B cell (primary cell): ENCODE results near the gene NPHS1. TPM values are rescaled to one million over a fixed set of nuclear protein-coding genes. Genes with fewer than 3 reads are reported as not detected.

Source experiments
- ATAC-seq: fragments of 200-7000 bp; cut with Tn5 transposase; one replicate; pipeline ENCODE4 v1.10.0; 2021; ENCODE audit warnings: low read depth, mild to moderate bottlenecking, moderate number of reproducible peaks, moderate library complexity
- CTCF ChIA-PET: fragments of 350-600 bp; sonication (Branson Sonifier 250); formaldehyde crosslinking; loops from one replicate; lab custom pipeline; 2021; ENCODE audit warnings: antibody characterized with exemption, inconsistent platforms; lab: Charles Lee
- POLR2A ChIA-PET: fragments of 350-600 bp; sonication (Branson Sonifier 250); formaldehyde crosslinking; loops from one replicate; lab custom pipeline; 2021; ENCODE audit warnings: antibody characterized with exemption; lab: Charles Lee
- DNase-seq: peaks from one replicate; pipeline ENCODE4 v3.0.0; 2013
- H2AFZ ChIP-seq: 2 replicates; pipeline ENCODE4 v1.6.1; 2012; ENCODE audit warnings: mild to moderate bottlenecking, low read depth, low read length; ENCODE audit not compliant: insufficient read depth, poor library complexity, severe bottlenecking
- H3K27ac ChIP-seq, 2 donors: 1 replicate in 1 of 2; 2 replicates in 1 of 2; pipeline ENCODE4 v1.5.1; 2012 to 2013; ENCODE audit warnings: low read length in 2 of 2, mild to moderate bottlenecking in 2 of 2, moderate library complexity in 1 of 2
- H3K27me3 ChIP-seq, 4 experiments: fragments of 200-600 bp in 1 of 4; sonication (generic) in 1 of 4; replicated peaks in 1 of 4; 1 replicate in 2 of 4; 2 replicates in 2 of 4; pipeline versions ENCODE4 v1.6.1 to v1.7.0; 2013 to 2016; ENCODE audit warnings: low read length in 3 of 4, mild to moderate bottlenecking in 2 of 4, mixed read lengths in 1 of 4, moderate library complexity in 1 of 4; ENCODE audit not compliant: insufficient read depth in 4 of 4, control insufficient read depth in 3 of 4; ENCODE audit errors: control extremely low read depth in 1 of 4
- H3K36me3 ChIP-seq, 2 experiments: replicated peaks in 1 of 2; 1 replicate in 1 of 2; 2 replicates in 1 of 2; pipeline versions ENCODE4 v1.6.1 to v1.7.1; 2013; ENCODE audit warnings: low read length in 1 of 2; ENCODE audit not compliant: insufficient read depth in 2 of 2, control insufficient read depth in 1 of 2; ENCODE audit errors: control extremely low read depth in 1 of 2, extremely low read depth in 1 of 2
- H3K4me1 ChIP-seq, 2 donors: fragments of 200-600 bp in 1 of 2; sonication (generic) in 1 of 2; 1 replicate in 1 of 2; 2 replicates in 1 of 2; pipeline versions ENCODE4 v1.5.1 to v1.6.1; 2013 to 2017; ENCODE audit warnings: low read length in 2 of 2; ENCODE audit not compliant: control insufficient read depth in 2 of 2, insufficient read depth in 2 of 2
- H3K4me2 ChIP-seq: replicated peaks from 2 replicates; pipeline ENCODE3; 2012; ENCODE audit warnings: mild to moderate bottlenecking, low read depth, low read length; ENCODE audit not compliant: poor library complexity, severe bottlenecking
- H3K4me3 ChIP-seq, 5 experiments: fragments of 200-600 bp in 1 of 5; sonication (generic) in 1 of 5; 1 replicate in 3 of 5; 2 replicates in 2 of 5; pipeline versions ENCODE4 v1.5.1 to v1.7.0; 2011 to 2016; ENCODE audit warnings: low read length in 4 of 5, mild to moderate bottlenecking in 4 of 5, low read depth in 2 of 5, control low read depth in 1 of 5, moderate library complexity in 1 of 5; ENCODE audit not compliant: insufficient read depth in 1 of 5; ENCODE audit errors: control extremely low read depth in 1 of 5, extremely low read depth in 1 of 5
- H3K79me2 ChIP-seq: fragments of 200-600 bp; sonication (generic); one replicate; pipeline ENCODE4 v1.6.0; 2016; ENCODE audit warnings: low read length; ENCODE audit not compliant: control insufficient read depth, insufficient read depth
- H3K9ac ChIP-seq: fragments of 200-600 bp; sonication (generic); 2 replicates; pipeline ENCODE4 v1.6.1; 2017; ENCODE audit warnings: mild to moderate bottlenecking, low read length, moderate library complexity
- H3K9me3 ChIP-seq, 3 donors: one replicate each; pipeline versions ENCODE4 v1.6.1 to v1.7.1; 2013; ENCODE audit warnings: low read length in 2 of 3; ENCODE audit not compliant: control insufficient read depth in 2 of 3, insufficient read depth in 1 of 3; ENCODE audit errors: control extremely low read depth in 1 of 3
- H4K20me1 ChIP-seq: 2 replicates; pipeline ENCODE4 v1.6.0; 2012; ENCODE audit warnings: mild to moderate bottlenecking, low read length; ENCODE audit not compliant: insufficient read depth, control insufficient read depth, poor library complexity, severe bottlenecking
- H3K27ac Mint-ChIP-seq: one replicate; pipeline ENCODE4 v1.8.0; 2021; ENCODE audit warnings: mixed read lengths
- H3K27me3 Mint-ChIP-seq: one replicate; pipeline ENCODE4 v1.8.0; 2021; ENCODE audit warnings: mixed read lengths
- H3K4me1 Mint-ChIP-seq: one replicate; pipeline ENCODE4 v1.8.0; 2021; ENCODE audit warnings: mixed read lengths
- H3K4me3 Mint-ChIP-seq: one replicate; pipeline ENCODE4 v1.8.0; 2021; ENCODE audit warnings: mixed read lengths
- H3K9me3 Mint-ChIP-seq: one replicate; pipeline ENCODE4 v1.8.0; 2022; ENCODE audit warnings: mixed read lengths; ENCODE audit not compliant: insufficient read depth
- EZH2 ChIP-seq: IDR thresholded peaks from 2 replicates; pipeline ENCODE4 v1.6.1; 2012; ENCODE audit warnings: borderline replicate concordance, low read depth, mild to moderate bottlenecking, moderate library complexity, low read length; ENCODE audit not compliant: insufficient read depth, poor library complexity, severe bottlenecking
- WGBS: methylation state at CpG from one replicate; pipeline ENCODE4 v1.1.5; 2013; ENCODE audit warnings: missing lambda C conversion rate; ENCODE audit not compliant: insufficient coverage; 5-methylcytosine and 5-hydroxymethylcytosine counted together
- intact Hi-C: fragments of 100-400 bp; cut with micrococcal nuclease; formaldehyde crosslinking; loops from one replicate; pipeline ENCODE4 v1.10.0; 2022
- polyA plus RNA-seq: library from polyadenylated mRNA; depleted of rRNA; stranded (reverse); fragments of >200 nt; gene quantifications from 2 replicates; pipeline ENCODE4 v1.2.3, GENCODE V29; 2012
- total RNA-seq, 2 donors: library from RNA; stranded (reverse); fragments of 120-200 nt in 1 of 2; gene quantifications; 1 replicate in 1 of 2; 2 replicates in 1 of 2; pipeline versions ENCODE4 v1.2.3 to v1.2.4, GENCODE V29; 2013 to 2022
- TF ChIP-seq, protein P1 (sequence below): fragments of 200-600 bp; IDR thresholded peaks from one replicate; pipeline ENCODE4 v1.8.0; 2022; ENCODE audit warnings: antibody characterized with exemption, mild to moderate bottlenecking

Gene NPHS1
- total and polyA plus RNA-seq, 2 donors (not counting 1 experiment from before 2014, with no cell fraction given) = not detected

DNA sequence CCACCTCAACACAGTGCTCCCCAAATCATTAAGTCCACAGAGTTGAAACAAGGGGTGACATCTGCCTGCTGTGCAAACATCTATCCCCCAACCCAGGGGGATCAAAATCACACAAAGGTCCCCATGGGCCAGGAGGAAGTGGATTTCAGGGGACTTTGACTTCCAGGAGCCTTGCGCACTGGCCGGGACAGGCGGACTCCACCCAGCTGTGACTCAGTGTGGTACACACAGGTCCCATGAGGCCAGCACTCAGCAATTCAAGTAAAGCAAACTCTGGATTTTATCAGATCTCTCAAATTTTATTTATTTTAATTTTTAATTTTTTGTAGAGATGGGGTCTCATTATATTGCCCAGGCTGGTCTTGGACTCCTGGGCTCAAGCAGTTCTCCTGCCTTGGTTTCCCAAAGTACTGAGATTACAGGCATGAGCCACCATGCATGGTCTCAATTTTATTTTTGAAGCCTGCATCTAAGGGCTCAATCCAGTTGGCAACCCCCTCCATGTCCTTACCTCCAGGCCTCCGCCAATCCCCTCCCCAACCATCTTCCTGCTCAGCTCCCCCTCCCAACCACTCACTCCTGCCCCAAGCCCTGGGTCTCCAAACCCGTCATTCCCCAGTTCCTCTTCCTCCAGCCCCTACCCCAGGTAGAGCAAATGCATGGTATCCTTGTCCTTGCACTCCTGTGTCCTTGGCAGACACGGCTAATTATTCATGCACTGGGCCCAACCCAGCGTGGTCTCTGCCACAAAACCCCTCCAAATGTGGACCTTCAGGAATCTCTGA is 58.7 kb downstream of the NPHS1 start:
- CTCF ChIA-PET = no interaction called here
- H3K27me3 Mint-ChIP-seq = peaks cover 21% of the 10 kb centered on the region
- no peak for TF ChIP-seq EZH2
- TF ChIP-seq, protein P1, sequence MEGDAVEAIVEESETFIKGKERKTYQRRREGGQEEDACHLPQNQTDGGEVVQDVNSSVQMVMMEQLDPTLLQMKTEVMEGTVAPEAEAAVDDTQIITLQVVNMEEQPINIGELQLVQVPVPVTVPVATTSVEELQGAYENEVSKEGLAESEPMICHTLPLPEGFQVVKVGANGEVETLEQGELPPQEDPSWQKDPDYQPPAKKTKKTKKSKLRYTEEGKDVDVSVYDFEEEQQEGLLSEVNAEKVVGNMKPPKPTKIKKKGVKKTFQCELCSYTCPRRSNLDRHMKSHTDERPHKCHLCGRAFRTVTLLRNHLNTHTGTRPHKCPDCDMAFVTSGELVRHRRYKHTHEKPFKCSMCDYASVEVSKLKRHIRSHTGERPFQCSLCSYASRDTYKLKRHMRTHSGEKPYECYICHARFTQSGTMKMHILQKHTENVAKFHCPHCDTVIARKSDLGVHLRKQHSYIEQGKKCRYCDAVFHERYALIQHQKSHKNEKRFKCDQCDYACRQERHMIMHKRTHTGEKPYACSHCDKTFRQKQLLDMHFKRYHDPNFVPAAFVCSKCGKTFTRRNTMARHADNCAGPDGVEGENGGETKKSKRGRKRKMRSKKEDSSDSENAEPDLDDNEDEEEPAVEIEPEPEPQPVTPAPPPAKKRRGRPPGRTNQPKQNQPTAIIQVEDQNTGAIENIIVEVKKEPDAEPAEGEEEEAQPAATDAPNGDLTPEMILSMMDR = no peak

DNA sequence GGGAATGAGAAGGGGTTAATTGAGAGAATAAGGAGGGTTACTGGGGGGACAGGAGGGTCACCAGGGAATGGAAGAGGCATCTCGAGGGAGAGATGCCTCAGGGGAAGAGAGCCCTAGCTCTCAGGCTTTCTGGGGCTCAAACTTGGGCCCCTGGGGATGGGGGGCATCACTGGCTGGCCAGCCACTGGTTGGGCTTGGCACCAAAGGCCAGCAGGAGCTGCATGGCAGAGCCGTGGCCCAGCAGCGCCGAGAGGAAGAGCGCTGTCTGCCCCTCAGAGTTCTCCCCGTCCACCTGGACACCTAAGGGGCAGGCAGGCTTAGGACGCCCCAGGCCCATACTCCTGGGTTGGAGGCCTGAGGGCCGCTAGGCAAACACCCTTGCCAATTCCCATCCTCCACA is 59.4 kb downstream of the NPHS1 start:
- no peaks in the 10 kb centered on the region for H3K9me3 Mint-ChIP-seq
- Histone ChIP-seq H3K9ac (no peak overlapping the region), H3K79me2 (no peaks in the 10 kb centered on the region), H3K9me3 (peaks cover 0 to 4% (median 0%) of the 10 kb centered on the region in 3 donors), H3K27me3 (peaks cover 0 to 13% (median 3%) of the 10 kb centered on the region in 4 experiments), H3K4me1 (peaks cover 0 to 5% of the 10 kb centered on the region in 2 donors), H4K20me1 (no peaks in the 10 kb centered on the region), H3K4me3 (no peak overlapping the region), H3K4me2 (no peak overlapping the region), H2AFZ (no peak overlapping the region), H3K36me3 (no peaks in the 10 kb centered on the region), H3K27ac (no peak overlapping the region)
- ATAC-seq (no peak), DNase-seq (no peak)
- no peak overlapping the region for H3K4me3 Mint-ChIP-seq
- peaks cover 21% of the 10 kb centered on the region for H3K27me3 Mint-ChIP-seq
- intact Hi-C loops = no loop called here
- peaks cover 6% of the 10 kb centered on the region for H3K4me1 Mint-ChIP-seq
- H3K27ac Mint-ChIP-seq = no peak overlapping the region
- TF ChIP-seq, protein P1 = no peak
- no peak for TF ChIP-seq EZH2
- WGBS = 84% methylated on average over 8 of the region's 8 CpGs
- CTCF ChIA-PET = no interaction called here
- POLR2A ChIA-PET = no interaction called here

More for the DNA sequence above, 58.7 kb downstream of the NPHS1 start:
- POLR2A ChIA-PET = no interaction called here
- H3K9me3 Mint-ChIP-seq = no peaks in the 10 kb centered on the region
- H3K4me3 Mint-ChIP-seq = no peak overlapping the region
- Histone ChIP-seq H2AFZ (no peak overlapping the region), H3K4me2 (no peak overlapping the region), H4K20me1 (no peaks in the 10 kb centered on the region), H3K4me3 (no peak overlapping the region), H3K36me3 (no peaks in the 10 kb centered on the region), H3K79me2 (no peaks in the 10 kb centered on the region), H3K27ac (no peak overlapping the region), H3K27me3 (peaks cover 0 to 14% (median 3%) of the 10 kb centered on the region in 4 experiments), H3K9ac (no peak overlapping the region), H3K9me3 (peaks cover 0 to 4% (median 0%) of the 10 kb centered on the region in 3 donors), H3K4me1 (peaks cover 0 to 5% of the 10 kb centered on the region in 2 donors)
- no peak for ATAC-seq
- H3K27ac Mint-ChIP-seq = no peak overlapping the region
- no peak for DNase-seq
- intact Hi-C loops = no loop called here
- WGBS = 80% methylated on average over 4 of the region's 7 CpGs
- H3K4me1 Mint-ChIP-seq = peaks cover 6% of the 10 kb centered on the region
